Keratinocyte (primary cell): ENCODE measurements around the gene OSBPL10. TPM values are rescaled to one million over a fixed set of nuclear protein-coding genes. Genes with fewer than 3 reads are reported as not detected.

Source experiments
- DNase-seq: peaks from one replicate; pipeline ENCODE4 v3.0.0-alpha.2; 2011; ENCODE audit warnings: low read depth, missing footprints, low spot score
- FAIRE-seq: peaks from 2 replicates; lab custom pipeline; 2011; peaks lifted over from hg19 to GRCh38; lab: Jason Lieb, UNC
- H2AFZ ChIP-seq: 2 replicates; pipeline ENCODE4 v1.6.0; 2012; ENCODE audit warnings: low read length, control low read depth, inconsistent platforms; ENCODE audit not compliant: control insufficient read depth
- H3K27ac ChIP-seq: 2 replicates; pipeline ENCODE4 v1.5.1; 2011; ENCODE audit warnings: low read length; ENCODE audit not compliant: control insufficient read depth, insufficient read depth
- H3K27me3 ChIP-seq: 3 replicates; pipeline ENCODE4 v1.6.0; 2011; ENCODE audit warnings: low read length; ENCODE audit not compliant: control insufficient read depth, insufficient read depth; ENCODE audit errors: extremely low read depth
- H3K36me3 ChIP-seq, 2 experiments: 2 replicates in 1 of 2; 3 replicates in 1 of 2; pipeline ENCODE4 v1.5.1; 2011; ENCODE audit warnings: low read length in 2 of 2, mild to moderate bottlenecking in 1 of 2; ENCODE audit not compliant: control insufficient read depth in 2 of 2, insufficient read depth in 2 of 2; ENCODE audit errors: extremely low read depth in 1 of 2
- H3K4me1 ChIP-seq: 3 replicates; pipeline ENCODE4 v1.5.1; 2011; ENCODE audit warnings: low read length; ENCODE audit not compliant: control insufficient read depth, insufficient read depth; ENCODE audit errors: extremely low read depth
- H3K4me2 ChIP-seq: 3 replicates; pipeline ENCODE4 v1.6.0; 2011; ENCODE audit warnings: low read depth, low read length; ENCODE audit not compliant: control insufficient read depth, insufficient read depth; ENCODE audit errors: extremely low read depth
- H3K4me3 ChIP-seq, 3 experiments: fragments of 200-600 bp in 1 of 3; sonication (generic) in 1 of 3; 2 replicates in 2 of 3; 3 replicates in 1 of 3; pipeline ENCODE4 v1.5.1; 2011 to 2016; ENCODE audit warnings: low read length in 3 of 3, mild to moderate bottlenecking in 3 of 3, control low read depth in 2 of 3, inconsistent platforms in 1 of 3, low read depth in 1 of 3, mixed read lengths in 1 of 3, mixed run types in 1 of 3, moderate library complexity in 1 of 3; ENCODE audit not compliant: control insufficient read depth in 2 of 3, insufficient read depth in 2 of 3; ENCODE audit errors: extremely low read depth in 1 of 3
- H3K79me2 ChIP-seq: 2 replicates; pipeline ENCODE4 v1.6.0; 2012; ENCODE audit warnings: low read length; ENCODE audit not compliant: control insufficient read depth, insufficient read depth
- H3K9ac ChIP-seq: 3 replicates; pipeline ENCODE4 v1.6.0; 2011; ENCODE audit warnings: low read length; ENCODE audit not compliant: control insufficient read depth, insufficient read depth; ENCODE audit errors: extremely low read depth
- H3K9me1 ChIP-seq: 3 replicates; pipeline ENCODE4 v1.6.0; 2011; ENCODE audit warnings: low read length; ENCODE audit not compliant: control insufficient read depth, insufficient read depth; ENCODE audit errors: extremely low read depth
- H3K9me3 ChIP-seq: 2 replicates; pipeline ENCODE4 v1.5.1; 2012; ENCODE audit warnings: low read depth, low read length; ENCODE audit not compliant: control insufficient read depth
- H4K20me1 ChIP-seq: 3 replicates; pipeline ENCODE4 v1.6.0; 2011; ENCODE audit warnings: low read length; ENCODE audit not compliant: control insufficient read depth, insufficient read depth; ENCODE audit errors: extremely low read depth
- CTCF ChIP-seq, 3 experiments: IDR thresholded peaks in 1 of 3; conservative IDR thresholded peaks in 1 of 3; optimal IDR thresholded peaks in 1 of 3; 2 replicates in 2 of 3; 3 replicates in 1 of 3; pipeline versions ENCODE3 to v1.5.1; 2011; ENCODE audit warnings: low read length in 3 of 3, mild to moderate bottlenecking in 3 of 3, moderate library complexity in 2 of 3, control low read depth in 1 of 3, inconsistent platforms in 1 of 3; ENCODE audit not compliant: insufficient read depth in 2 of 3; ENCODE audit errors: extremely low read depth in 1 of 3
- EZH2 ChIP-seq: IDR thresholded peaks from one replicate; pipeline ENCODE4 v1.6.1; 2012; ENCODE audit warnings: inconsistent platforms, mild to moderate bottlenecking, low read length, moderate library complexity
- dilution Hi-C: fragments of 300-500 bp; cut with MboI; formaldehyde crosslinking; loops from one replicate; pipeline ENCODE4 v1.7.0; 2020; ENCODE audit warnings: low sequenced_read_pairs; ENCODE audit not compliant: extremely low pct_ligation_motif_present
- polyA plus RNA-seq, 5 experiments: library from polyadenylated mRNA; depleted of rRNA in 3 of 5; stranded (reverse) in 3 of 5; stranded (forward) in 1 of 5; unstranded in 1 of 5; fragments of >200 nt; gene quantifications; 1 replicate in 1 of 5; 2 replicates in 3 of 5; 3 replicates in 1 of 5; pipeline versions ENCODE4 v1.2.1 to v1.2.3, GENCODE V29; 2011 to 2012; ENCODE audit warnings: missing spikeins in 2 of 5, low read depth in 1 of 5, low replicate concordance in 1 of 5

The OSBPL10 gene
- polyA plus RNA-seq, 1 donor (not counting 4 experiments of a cell fraction or from before 2014, with no cell fraction given): 50.1 TPM

DNA sequence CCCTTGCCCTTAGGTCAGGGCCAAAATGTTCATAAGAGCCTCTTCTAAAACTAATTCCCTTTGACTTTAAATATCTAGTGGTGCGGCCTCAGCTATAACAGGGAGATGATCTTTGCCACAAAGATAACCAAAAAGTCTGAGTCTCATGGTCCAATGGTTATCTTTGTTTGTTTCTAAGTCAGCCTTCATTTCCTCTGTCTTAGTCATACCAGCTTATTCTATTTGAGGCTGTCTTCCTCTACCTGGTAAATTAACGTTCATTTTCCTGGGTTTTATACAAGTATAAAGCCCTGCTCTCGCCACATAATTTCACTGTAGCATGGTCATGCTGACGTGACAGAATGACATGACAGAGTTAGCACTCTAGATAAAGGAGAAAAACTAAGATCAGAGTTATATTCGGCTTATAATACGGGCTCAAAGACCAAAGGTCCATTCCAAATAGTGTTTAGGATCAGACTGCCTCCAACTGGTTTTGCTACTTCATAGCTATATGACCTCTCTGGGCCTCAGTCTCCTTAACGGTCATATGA lies 18.9 kb upstream of the OSBPL10 start:
- FAIRE-seq: no peak
- Histone ChIP-seq H3K4me3 (no peak overlapping the region), H3K36me3 (peaks cover 2% of the 10 kb centered on the region in 2 experiments), H2AFZ (no peak overlapping the region), H3K27me3 (no peaks in the 10 kb centered on the region), H3K9ac (no peak overlapping the region), H3K27ac (no peak overlapping the region), H3K9me3 (no peaks in the 10 kb centered on the region), H3K79me2 (no peaks in the 10 kb centered on the region), H3K9me1 (no peaks in the 10 kb centered on the region), H3K4me1 (no peaks in the 10 kb centered on the region), H4K20me1 (no peaks in the 10 kb centered on the region), H3K4me2 (no peak overlapping the region)
- dilution Hi-C loops: loop anchor here (25.0 kb wide), 1 partner anchor 137 kb away; no protein-coding TSS in a partner anchor
- DNase-seq: no peak
- TF ChIP-seq CTCF (optimal IDR thresholded peaks at IDR 0.05 in 1 of 3, IDR thresholded peaks at IDR 0.05 in 1 of 3, conservative IDR thresholded peaks at IDR 0.05 in 1 of 3; ENCODE audit: extremely low read depth in 1 of 3, insufficient read depth in 2 of 3, low read length in 3 of 3) (no peak), EZH2 (no peak)

GRCh38 chr3:31997500-31997899 lies 16.4 kb upstream of the OSBPL10 start:
- H3K79me2 ChIP-seq: no peaks in the 10 kb centered on the region
- no peaks in the 10 kb centered on the region for H3K9me1 ChIP-seq
- H2AFZ ChIP-seq: no peak overlapping the region
- dilution Hi-C loops: no loop called here
- no peaks in the 10 kb centered on the region for H4K20me1 ChIP-seq
- no peak overlapping the region for H3K4me2 ChIP-seq
- H3K4me1 ChIP-seq: no peaks in the 10 kb centered on the region
- no peak overlapping the region for H3K27ac ChIP-seq
- H3K27me3 ChIP-seq: no peaks in the 10 kb centered on the region
- peaks cover 2 to 6% of the 10 kb centered on the region in 2 experiments for H3K36me3 ChIP-seq
- DNase-seq (no peak), FAIRE-seq (no peak)
- peaks cover 3% of the 10 kb centered on the region for H3K9me3 ChIP-seq
- no peak overlapping the region for H3K4me3 ChIP-seq
- H3K9ac ChIP-seq: no peak overlapping the region
- no peak for TF ChIP-seq EZH2
- TF ChIP-seq CTCF (optimal IDR thresholded peaks at IDR 0.05 in 1 of 3, IDR thresholded peaks at IDR 0.05 in 1 of 3, conservative IDR thresholded peaks at IDR 0.05 in 1 of 3; ENCODE audit: extremely low read depth in 1 of 3, insufficient read depth in 2 of 3, low read length in 3 of 3): no peak
